ENCODE measurements around the gene ADK. TPM values are rescaled to one million over a fixed set of nuclear protein-coding genes. Genes with fewer than 3 reads are reported as not detected.

The ADK gene
- total and polyA plus RNA-seq, 2 of the 4 experiments (the other 2 are of a cell fraction): 30.6 to 40.9 TPM

GRCh38 chr10:74363727-74364126 is 212.7 kb downstream of the ADK start:
- H3K4me3 ChIP-seq (ENCODE audit: insufficient read depth, low read depth, low read length): no peak overlapping the region
- ATAC-seq (ENCODE audit: low read depth) (no peak), DNase-seq (no peak)
- no peak overlapping the region for H3K56ac ChIP-seq (ENCODE audit: extremely low read depth, insufficient read depth, low read length)
- H3K36me3 ChIP-seq (ENCODE audit: control insufficient read depth, insufficient read depth, low read length): peaks cover 4% of the 10 kb centered on the region; the same call in 1 of the 2 replicates
- H2AK5ac ChIP-seq (ENCODE audit: low read depth, low read length): no peak overlapping the region
- no peak overlapping the region; the same call in 1 of the 2 replicates for H3K14ac ChIP-seq (replicated peaks; ENCODE audit: low read depth, low read length)
- dilution Hi-C loops (cut with HindIII; ENCODE audit: low sequenced_read_pairs, unreplicated experiment) (no loop called here), in situ Hi-C loops (cut with MboI; ENCODE audit: low sequenced_read_pairs) (no loop called here), intact Hi-C loops (cut with micrococcal nuclease) (no loop called here)
- no peak overlapping the region for H3K9ac ChIP-seq (ENCODE audit: low read depth, low read length)
- 0 out of 2 replicates have a peak, but pooled peaks cover 2% of the 10 kb centered on the region for H3K9me1 ChIP-seq (ENCODE audit: insufficient read depth, low read length)
- H2BK120ac ChIP-seq (ENCODE audit: low read depth, low read length): no peak overlapping the region
- WGBS, 2 experiments (ENCODE audit: extremely low coverage in 2 of 2, insufficient read length in 1 of 2): no CpG with 5 or more reads among the region's 2 CpGs
- no peak overlapping the region for H3K27ac ChIP-seq (ENCODE audit: insufficient read depth, low read length)
- no peaks in the 10 kb centered on the region for H4K20me1 ChIP-seq (ENCODE audit: insufficient read depth, low read length)
- no peak overlapping the region for H4K5ac ChIP-seq (ENCODE audit: low read depth, low read length)
- H3K9me3 ChIP-seq (ENCODE audit: control insufficient read depth, insufficient read depth, low read length): peaks cover 7% of the 10 kb centered on the region; the same call in 1 of the 2 replicates
- no peak overlapping the region for H3K4ac ChIP-seq (ENCODE audit: low read depth, low read length)
- H3K79me1 ChIP-seq (ENCODE audit: low read depth in 1 of 2, low read length in 2 of 2): peaks cover 0 to 14% of the 10 kb centered on the region in 2 experiments; a peak in 3 of 4 replicates
- no peak overlapping the region for H2BK5ac ChIP-seq (ENCODE audit: low read depth, low read length, poor library complexity, severe bottlenecking)
- ChIA-PET POLR2A (ENCODE audit: unreplicated experiment) (no interaction called here), CTCF (interaction anchor here (0.7 kb wide), 2 partner anchors 10 to 43 kb away, joined by 3 read pairs; no protein-coding TSS in a partner anchor)
- H3K27me3 ChIP-seq (ENCODE audit: control insufficient read depth, insufficient read depth, low read length): no peaks in the 10 kb centered on the region
- H3K4me2 ChIP-seq (ENCODE audit: low read depth, low read length): no peak overlapping the region
- H3K4me1 ChIP-seq (ENCODE audit: control insufficient read depth, insufficient read depth, low read length): no peaks in the 10 kb centered on the region
- H2AK9ac ChIP-seq (replicated peaks; ENCODE audit: low read depth, low read length, poor library complexity): no peak overlapping the region
- no TSS peak for BruUV-seq (replicated peaks)
- H3K23ac ChIP-seq (ENCODE audit: low read depth, low read length): no peak overlapping the region
- no peak overlapping the region for H3K18ac ChIP-seq (ENCODE audit: low read depth, low read length)
- no peak overlapping the region for H2BK20ac ChIP-seq (ENCODE audit: low read depth, low read length)
- H2AFZ ChIP-seq (replicated peaks; ENCODE audit: low read length, poor library complexity): no peak overlapping the region
- no peak overlapping the region for H4K8ac ChIP-seq (ENCODE audit: low read depth in 2 of 2, low read length in 2 of 2)
- no peak overlapping the region for H2BK15ac ChIP-seq (ENCODE audit: low read depth, low read length)
- TF ChIP-seq CTCF (conservative IDR thresholded peaks at IDR 0.05; ENCODE audit: low read depth, low read length) (no peak), ELK1 (IDR thresholded peaks at IDR 0.05; ENCODE audit: borderline replicate concordance, low read depth, low read length) (no peak), SMC3 (IDR thresholded peaks at IDR 0.05; ENCODE audit: low read depth, low read length) (no peak), MXI1 (IDR thresholded peaks at IDR 0.05; ENCODE audit: borderline replicate concordance, low read depth, low read length) (no peak), USF2 (IDR thresholded peaks at IDR 0.05; ENCODE audit: low read depth, low read length) (no peak)
- no peak overlapping the region for H4K91ac ChIP-seq (ENCODE audit: insufficient read depth, low read depth, low read length)

Data from IMR-90 (cell line).